Measurements from ENCODE around the gene RIPOR3.

- TF ChIP-seq, protein P1, sequence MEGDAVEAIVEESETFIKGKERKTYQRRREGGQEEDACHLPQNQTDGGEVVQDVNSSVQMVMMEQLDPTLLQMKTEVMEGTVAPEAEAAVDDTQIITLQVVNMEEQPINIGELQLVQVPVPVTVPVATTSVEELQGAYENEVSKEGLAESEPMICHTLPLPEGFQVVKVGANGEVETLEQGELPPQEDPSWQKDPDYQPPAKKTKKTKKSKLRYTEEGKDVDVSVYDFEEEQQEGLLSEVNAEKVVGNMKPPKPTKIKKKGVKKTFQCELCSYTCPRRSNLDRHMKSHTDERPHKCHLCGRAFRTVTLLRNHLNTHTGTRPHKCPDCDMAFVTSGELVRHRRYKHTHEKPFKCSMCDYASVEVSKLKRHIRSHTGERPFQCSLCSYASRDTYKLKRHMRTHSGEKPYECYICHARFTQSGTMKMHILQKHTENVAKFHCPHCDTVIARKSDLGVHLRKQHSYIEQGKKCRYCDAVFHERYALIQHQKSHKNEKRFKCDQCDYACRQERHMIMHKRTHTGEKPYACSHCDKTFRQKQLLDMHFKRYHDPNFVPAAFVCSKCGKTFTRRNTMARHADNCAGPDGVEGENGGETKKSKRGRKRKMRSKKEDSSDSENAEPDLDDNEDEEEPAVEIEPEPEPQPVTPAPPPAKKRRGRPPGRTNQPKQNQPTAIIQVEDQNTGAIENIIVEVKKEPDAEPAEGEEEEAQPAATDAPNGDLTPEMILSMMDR (IDR thresholded peaks at IDR 0.05; ENCODE audit: insufficient read depth, low read length, poor library complexity, severe bottlenecking), result no peak
- no peak for TF ChIP-seq EZH2phosphoT487 (conservative IDR thresholded peaks at IDR 0.05; ENCODE audit: low read length)
Measured at GRCh38 chr20:50627747-50628146, 63.6 kb downstream of the RIPOR3 start.
